K562 (cell line): ENCODE measurements around the gene OR5B21. TPM values are rescaled to one million over a fixed set of nuclear protein-coding genes. Genes with fewer than 3 reads are reported as not detected.

Experiments
- ATAC-seq: fragments of 200-7000 bp; cut with Tn5 transposase; 3 replicates; pipeline ENCODE4 v1.9.1; 2020; ENCODE audit warnings: moderate library complexity
- BruUV-seq: library from RNA; stranded (reverse); fragments of 400-500 nt; replicated peaks from 2 replicates; lab custom pipeline; 2021; lab: Mats Ljungman, UMichigan
- CTCF ChIA-PET: fragments of 300-600 bp; formaldehyde crosslinking; extraction: SDS; loops from one replicate; lab custom pipeline; 2021; ENCODE audit warnings: low intra/inter-chr PET ratio; lab: Yijun Ruan, JAX
- POLR2A ChIA-PET: fragments of 300-600, 350-650 bp; sonication (Branson Sonifier 250); formaldehyde crosslinking; extraction: SDS; loops from one replicate; lab custom pipeline; 2021; ENCODE audit warnings: antibody characterized with exemption, inconsistent platforms; lab: Yijun Ruan, JAX
- DNase-seq, 4 experiments: peaks; one replicate each; pipeline versions ENCODE4 v3.0.0 to v3.0.0-alpha.2; 2011 to 2018; ENCODE audit warnings: low spot score in 3 of 4, mixed read lengths in 3 of 4; ENCODE audit errors: extremely low read depth in 1 of 4
- FAIRE-seq: peaks from 2 replicates; lab custom pipeline; 2011; peaks lifted over from hg19 to GRCh38; lab: Jason Lieb, UNC
- H2AFZ ChIP-seq: 2 replicates; pipeline ENCODE4 v1.6.0; 2011; ENCODE audit warnings: low read depth, low read length, control low read depth, inconsistent platforms
- H3K27ac ChIP-seq: fragments of 200-600 bp; 3 replicates; pipeline ENCODE4 v1.8.0; 2011; ENCODE audit warnings: low read depth, mild to moderate bottlenecking, control low read depth, inconsistent platforms, low read length, moderate library complexity, mixed read lengths; ENCODE audit errors: extremely low read depth
- H3K27me3 ChIP-seq, 2 experiments: fragments of 300-600 bp in 1 of 2; 2 replicates in 1 of 2; 3 replicates in 1 of 2; pipeline versions ENCODE4 v1.6.0 to v1.8.0; 2011; ENCODE audit warnings: inconsistent platforms in 2 of 2, low read length in 2 of 2, mild to moderate bottlenecking in 1 of 2, mixed read lengths in 1 of 2, moderate library complexity in 1 of 2; ENCODE audit not compliant: control insufficient read depth in 2 of 2, insufficient read depth in 2 of 2
- H3K36me3 ChIP-seq: fragments of 300-600 bp; 3 replicates; pipeline ENCODE4 v1.8.0; 2011; ENCODE audit warnings: mild to moderate bottlenecking, low read length, inconsistent platforms; ENCODE audit not compliant: control insufficient read depth, insufficient read depth
- H3K4me1 ChIP-seq, 2 experiments: fragments of 200-600 bp in 1 of 2; replicated peaks in 1 of 2; 2 replicates in 1 of 2; 3 replicates in 1 of 2; pipeline versions ENCODE4 v1.5.1 to v1.8.0; 2011; ENCODE audit warnings: inconsistent platforms in 2 of 2, low read length in 2 of 2, mild to moderate bottlenecking in 1 of 2, mixed read lengths in 1 of 2, moderate library complexity in 1 of 2; ENCODE audit not compliant: control insufficient read depth in 2 of 2, insufficient read depth in 2 of 2
- H3K4me2 ChIP-seq: 2 replicates; pipeline ENCODE4 v1.6.1; 2011; ENCODE audit warnings: low read length, control low read depth, inconsistent platforms, mixed read lengths; ENCODE audit not compliant: insufficient read depth
- H3K4me3 ChIP-seq: fragments of 200-600 bp; sonication (generic), shearing (Covaris generic); 2 replicates; pipeline ENCODE4 v1.5.1; 2016; ENCODE audit warnings: control low read depth, inconsistent platforms
- H3K79me2 ChIP-seq: fragments of 200-600 bp; 3 replicates; pipeline ENCODE4 v1.8.0; 2011; ENCODE audit warnings: low read length, inconsistent platforms; ENCODE audit not compliant: control insufficient read depth, insufficient read depth
- H3K9ac ChIP-seq, 2 experiments: 2 replicates each; pipeline versions ENCODE4 v1.6.0 to v1.6.1; 2011; ENCODE audit warnings: low read depth in 2 of 2, low read length in 2 of 2, control low read depth in 1 of 2, inconsistent platforms in 1 of 2, mild to moderate bottlenecking in 1 of 2, mixed read lengths in 1 of 2; ENCODE audit not compliant: insufficient read depth in 1 of 2
- H3K9me1 ChIP-seq: one replicate; pipeline ENCODE4 v1.6.0; 2011; ENCODE audit warnings: inconsistent platforms, mild to moderate bottlenecking, low read length, moderate library complexity; ENCODE audit not compliant: control insufficient read depth, insufficient read depth
- H3K9me3 ChIP-seq: replicated peaks from 2 replicates; pipeline ENCODE4 v1.5.1; 2011; ENCODE audit warnings: low read depth, low read length, inconsistent platforms; ENCODE audit not compliant: control insufficient read depth, insufficient read depth
- H4K20me1 ChIP-seq: replicated peaks from 2 replicates; pipeline ENCODE4 v1.6.1; 2011; ENCODE audit warnings: low read length, inconsistent platforms, mixed read lengths; ENCODE audit not compliant: control insufficient read depth, insufficient read depth
- CBFA2T3 ChIP-seq: fragments of 450-650 bp; IDR thresholded peaks from 2 replicates; pipeline ENCODE4 v1.6.1; 2017
- CBX3 ChIP-seq, 2 experiments: IDR thresholded peaks; 1 replicate in 1 of 2; 2 replicates in 1 of 2; pipeline ENCODE4 v1.6.1; 2012; ENCODE audit warnings: inconsistent platforms in 2 of 2, low read length in 2 of 2, borderline replicate concordance in 1 of 2, control low read depth in 1 of 2
- CC2D1A ChIP-seq: fragments of 450-650 bp; IDR thresholded peaks from 2 replicates; pipeline ENCODE4 v1.6.1; 2017; ENCODE audit warnings: mild to moderate bottlenecking
- CHD2 ChIP-seq: IDR thresholded peaks from 2 replicates; pipeline ENCODE4 v1.6.1; 2011; ENCODE audit warnings: low read depth, low read length
- DACH1 ChIP-seq: fragments of 450-650 bp; IDR thresholded peaks from 2 replicates; pipeline ENCODE4 v1.6.1; 2018; ENCODE audit not compliant: partially characterized antibody
- ETV5 ChIP-seq: sonication (generic); formaldehyde crosslinking; IDR thresholded peaks from 2 replicates; pipeline ENCODE4 v1.4.0; 2020; ENCODE audit warnings: low read depth, mild to moderate bottlenecking, missing genetic modification reagents
- GATAD2A ChIP-seq: fragments of 450-650 bp; IDR thresholded peaks from 2 replicates; pipeline ENCODE4 v1.6.1; 2017
- GTF2A2 ChIP-seq: IDR thresholded peaks from 2 replicates; pipeline ENCODE4 v1.6.1; 2016; ENCODE audit warnings: mild to moderate bottlenecking, missing genetic modification characterization, missing compliant biosample characterization
- HMG20A ChIP-seq: fragments of 450-650 bp; formaldehyde crosslinking; conservative IDR thresholded peaks from 2 replicates; pipeline ENCODE4 v1.4.0; 2020; ENCODE audit warnings: mild to moderate bottlenecking, mixed read lengths
- HNRNPL ChIP-seq: fragments of 200-400 bp; formaldehyde crosslinking; IDR thresholded peaks from 2 replicates; pipeline ENCODE4 v1.6.1; 2017; ENCODE audit warnings: low read depth, mild to moderate bottlenecking, low read length
- SUPT5H ChIP-seq: fragments of 450-650 bp; IDR thresholded peaks from 2 replicates; pipeline ENCODE4 v1.6.1; 2016
- U2AF1 ChIP-seq: fragments of 200-400 bp; formaldehyde crosslinking; optimal IDR thresholded peaks from 2 replicates; pipeline ENCODE3; 2017; ENCODE audit warnings: mild to moderate bottlenecking, low read depth, low read length, moderate library complexity
- U2AF2 ChIP-seq: fragments of 200-400 bp; formaldehyde crosslinking; optimal IDR thresholded peaks from 2 replicates; pipeline ENCODE3; 2017; ENCODE audit warnings: low read depth, mild to moderate bottlenecking, low read length
- ZNF121 ChIP-seq: sonication (generic); formaldehyde crosslinking; conservative IDR thresholded peaks from 2 replicates; pipeline ENCODE4 v1.8.0; 2022; ENCODE audit warnings: missing genetic modification reagents
- ZNF134 ChIP-seq: fragments of 250-450 bp; sonication (Bioruptor Pico); conservative IDR thresholded peaks from 2 replicates; pipeline ENCODE4 v1.4.0; 2020
- ZNF184 ChIP-seq: sonication (generic); formaldehyde crosslinking; IDR thresholded peaks from 2 replicates; pipeline ENCODE4 v1.5.0; 2020; ENCODE audit warnings: missing genetic modification reagents
- in situ Hi-C: fragments of 300-500 bp; cut with MboI; formaldehyde crosslinking; loops from 4 replicates; pipeline ENCODE4 v1.15.0; 2018; ENCODE audit warnings: inconsistent platforms, mixed read lengths
- intact Hi-C: fragments of 100-400 bp; cut with micrococcal nuclease; formaldehyde crosslinking; loops from 2 replicates; pipeline ENCODE4 v1.14.2; 2022
- polyA plus RNA-seq, 8 experiments: library from polyadenylated mRNA; depleted of rRNA in 4 of 8; stranded (reverse) in 5 of 8; unstranded in 3 of 8; fragments of >200 nt; fragmentation: Nextera tagmentation in 2 of 8; fragmentation: Illumina TruSeq in 1 of 8; extraction: Ambion mirVana in 2 of 8; extraction: Trizol in 1 of 8; gene quantifications; 2 replicates each; pipeline versions ENCODE4 v1.2.1 to v1.2.3, GENCODE V29; 2011 to 2014; ENCODE audit warnings: inconsistent platforms in 1 of 8, missing spikeins in 1 of 8
- total RNA-seq, 7 experiments: library from RNA; depleted of rRNA in 6 of 7; stranded (reverse); fragments of >200 nt in 6 of 7; fragmentation: Illumina TruSeq in 2 of 7; extraction: Trizol in 2 of 7; gene quantifications; 2 replicates each; pipeline versions ENCODE4 v1.2.1 to v1.2.3, GENCODE V29; 2011 to 2021; ENCODE audit warnings: low replicate concordance in 1 of 7
- TF ChIP-seq, protein P1 (sequence below): sonication (generic); formaldehyde crosslinking; IDR thresholded peaks from 2 replicates; pipeline ENCODE4 v1.8.1; 2023; ENCODE audit warnings: mild to moderate bottlenecking, missing genetic modification reagents
- TF ChIP-seq, protein P2 (sequence below), 2 experiments: fragments of 450-650 bp; IDR thresholded peaks; 2 replicates each; pipeline ENCODE4 v1.6.1; 2018; ENCODE audit warnings: mild to moderate bottlenecking in 2 of 2, low read depth in 1 of 2; ENCODE audit not compliant: partially characterized antibody in 2 of 2
- TF ChIP-seq, protein P3 (sequence below): fragments of 250-450 bp; sonication (Bioruptor Pico); IDR thresholded peaks from 2 replicates; pipeline ENCODE4 v1.8.0; 2021; ENCODE audit warnings: borderline replicate concordance, mild to moderate bottlenecking, moderate library complexity; ENCODE audit not compliant: poor library complexity, severe bottlenecking

The OR5B21 gene
- total and polyA plus RNA-seq, 9 of the 15 experiments (the other 6 are each of a cell fraction or from before 2014, with no cell fraction given), result not detected

DNA sequence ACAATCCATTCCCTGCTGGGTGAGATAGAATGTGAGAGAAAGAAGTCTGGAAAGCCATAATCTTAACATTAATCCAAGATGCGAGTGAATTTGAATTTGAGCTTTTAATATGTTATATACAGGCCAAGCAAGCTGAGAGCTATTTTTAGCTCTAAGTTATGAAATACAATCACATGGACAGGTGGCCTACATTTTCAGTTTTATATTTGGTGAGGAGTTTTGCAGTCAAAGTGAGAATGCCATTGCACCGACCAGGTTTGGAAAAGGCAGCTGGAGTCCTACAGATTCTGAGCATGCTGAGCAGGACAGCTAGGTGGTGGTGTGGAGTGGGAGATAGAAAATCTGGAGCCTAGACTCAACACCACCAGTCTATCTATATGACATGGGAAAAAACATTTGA is 12.0 kb downstream of the OR5B21 start (continued):
- TF ChIP-seq DACH1 (no peak), CBX3 (IDR thresholded peaks at IDR 0.05; ENCODE audit: borderline replicate concordance in 1 of 2, low read length in 2 of 2) (no peak), ZNF184 (CRISPR knock-in tag) (no peak), ETV5 (CRISPR knock-in tag) (no peak), HNRNPL (no peak)
- TF ChIP-seq, protein P1, sequence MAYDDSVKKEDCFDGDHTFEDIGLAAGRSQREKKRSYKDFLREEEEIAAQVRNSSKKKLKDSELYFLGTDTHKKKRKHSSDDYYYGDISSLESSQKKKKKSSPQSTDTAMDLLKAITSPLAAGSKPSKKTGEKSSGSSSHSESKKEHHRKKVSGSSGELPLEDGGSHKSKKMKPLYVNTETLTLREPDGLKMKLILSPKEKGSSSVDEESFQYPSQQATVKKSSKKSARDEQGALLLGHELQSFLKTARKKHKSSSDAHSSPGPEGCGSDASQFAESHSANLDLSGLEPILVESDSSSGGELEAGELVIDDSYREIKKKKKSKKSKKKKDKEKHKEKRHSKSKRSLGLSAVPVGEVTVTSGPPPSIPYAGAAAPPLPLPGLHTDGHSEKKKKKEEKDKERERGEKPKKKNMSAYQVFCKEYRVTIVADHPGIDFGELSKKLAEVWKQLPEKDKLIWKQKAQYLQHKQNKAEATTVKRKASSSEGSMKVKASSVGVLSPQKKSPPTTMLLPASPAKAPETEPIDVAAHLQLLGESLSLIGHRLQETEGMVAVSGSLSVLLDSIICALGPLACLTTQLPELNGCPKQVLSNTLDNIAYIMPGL, result no peak
- TF ChIP-seq, all 486 proteins: peak for 0

DNA sequence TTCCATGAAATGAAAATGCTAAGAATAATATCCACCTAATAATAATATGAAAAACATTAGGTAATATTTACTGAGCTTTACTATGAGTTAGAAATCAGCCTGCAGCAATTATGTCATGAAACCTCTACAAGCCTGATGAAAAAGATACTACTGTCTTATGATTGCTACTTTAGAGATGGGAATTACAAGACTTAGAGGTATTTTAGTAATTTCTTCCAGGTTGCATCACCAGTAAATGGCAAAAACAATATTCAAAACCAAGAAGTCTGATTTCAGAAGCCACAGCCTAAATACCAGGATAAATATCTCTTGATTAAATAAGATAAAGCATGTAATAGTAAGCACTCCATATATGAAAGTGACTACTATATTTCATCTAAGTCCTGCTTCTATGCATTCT is 13.8 kb downstream of the OR5B21 start:
- Histone ChIP-seq H3K4me1 (no peaks in the 10 kb centered on the region), H3K9ac (no peak overlapping the region), H3K9me1 (no peaks in the 10 kb centered on the region), H3K4me3 (no peak overlapping the region), H3K27me3 (no peaks in the 10 kb centered on the region; a peak in 1 of 5 replicates), H3K27ac (no peak overlapping the region), H3K4me2 (no peak overlapping the region), H3K36me3 (no peaks in the 10 kb centered on the region), H3K9me3 (no peaks in the 10 kb centered on the region), H4K20me1 (no peaks in the 10 kb centered on the region), H2AFZ (no peak overlapping the region), H3K79me2 (no peaks in the 10 kb centered on the region)
- DNase-seq (no peak), ATAC-seq (no peak), FAIRE-seq (no peak)
- ChIA-PET POLR2A (no interaction called here), CTCF (no interaction called here)
- BruUV-seq, result no TSS peak
- in situ Hi-C loops (no loop called here), intact Hi-C loops (no loop called here)
- TF ChIP-seq U2AF2, result no peak
- no peak for TF ChIP-seq CBFA2T3
- TF ChIP-seq, protein P2, sequence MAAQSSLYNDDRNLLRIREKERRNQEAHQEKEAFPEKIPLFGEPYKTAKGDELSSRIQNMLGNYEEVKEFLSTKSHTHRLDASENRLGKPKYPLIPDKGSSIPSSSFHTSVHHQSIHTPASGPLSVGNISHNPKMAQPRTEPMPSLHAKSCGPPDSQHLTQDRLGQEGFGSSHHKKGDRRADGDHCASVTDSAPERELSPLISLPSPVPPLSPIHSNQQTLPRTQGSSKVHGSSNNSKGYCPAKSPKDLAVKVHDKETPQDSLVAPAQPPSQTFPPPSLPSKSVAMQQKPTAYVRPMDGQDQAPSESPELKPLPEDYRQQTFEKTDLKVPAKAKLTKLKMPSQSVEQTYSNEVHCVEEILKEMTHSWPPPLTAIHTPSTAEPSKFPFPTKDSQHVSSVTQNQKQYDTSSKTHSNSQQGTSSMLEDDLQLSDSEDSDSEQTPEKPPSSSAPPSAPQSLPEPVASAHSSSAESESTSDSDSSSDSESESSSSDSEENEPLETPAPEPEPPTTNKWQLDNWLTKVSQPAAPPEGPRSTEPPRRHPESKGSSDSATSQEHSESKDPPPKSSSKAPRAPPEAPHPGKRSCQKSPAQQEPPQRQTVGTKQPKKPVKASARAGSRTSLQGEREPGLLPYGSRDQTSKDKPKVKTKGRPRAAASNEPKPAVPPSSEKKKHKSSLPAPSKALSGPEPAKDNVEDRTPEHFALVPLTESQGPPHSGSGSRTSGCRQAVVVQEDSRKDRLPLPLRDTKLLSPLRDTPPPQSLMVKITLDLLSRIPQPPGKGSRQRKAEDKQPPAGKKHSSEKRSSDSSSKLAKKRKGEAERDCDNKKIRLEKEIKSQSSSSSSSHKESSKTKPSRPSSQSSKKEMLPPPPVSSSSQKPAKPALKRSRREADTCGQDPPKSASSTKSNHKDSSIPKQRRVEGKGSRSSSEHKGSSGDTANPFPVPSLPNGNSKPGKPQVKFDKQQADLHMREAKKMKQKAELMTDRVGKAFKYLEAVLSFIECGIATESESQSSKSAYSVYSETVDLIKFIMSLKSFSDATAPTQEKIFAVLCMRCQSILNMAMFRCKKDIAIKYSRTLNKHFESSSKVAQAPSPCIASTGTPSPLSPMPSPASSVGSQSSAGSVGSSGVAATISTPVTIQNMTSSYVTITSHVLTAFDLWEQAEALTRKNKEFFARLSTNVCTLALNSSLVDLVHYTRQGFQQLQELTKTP (IDR thresholded peaks at IDR 0.05; ENCODE audit: low read depth in 1 of 2, partially characterized antibody in 2 of 2), result no peak
- no peak for TF ChIP-seq U2AF1
- no peak for TF ChIP-seq HMG20A (CRISPR knock-in tag)
- TF ChIP-seq GATAD2A, result no peak
- TF ChIP-seq, protein P3, sequence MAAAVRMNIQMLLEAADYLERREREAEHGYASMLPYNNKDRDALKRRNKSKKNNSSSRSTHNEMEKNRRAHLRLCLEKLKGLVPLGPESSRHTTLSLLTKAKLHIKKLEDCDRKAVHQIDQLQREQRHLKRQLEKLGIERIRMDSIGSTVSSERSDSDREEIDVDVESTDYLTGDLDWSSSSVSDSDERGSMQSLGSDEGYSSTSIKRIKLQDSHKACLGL (CRISPR knock-in tag), result no peak
- TF ChIP-seq CC2D1A, result no peak
- TF ChIP-seq CHD2, result no peak
- no peak for TF ChIP-seq ZNF121 (CRISPR knock-in tag)
- TF ChIP-seq ZNF134 (CRISPR knock-in tag), result no peak
- no peak for TF ChIP-seq SUPT5H
- TF ChIP-seq GTF2A2 (tag), result no peak
